Activated T-helper 1 cell treated with anti-CD3 and anti-CD28 coated beads, Interleukin-12 subunit alpha, Interleukin-12 subunit beta, Interleukin-2, Interleukin-4 antibody, amounts not matched to agents 30 ng/mL and 10 ng/mL and 1 ng/mL, durations not matched to agents 14 hours and 24 hours and 36 hours (primary cell): Measurements from ENCODE around the gene ALPG. TPM values are rescaled to one million over a fixed set of nuclear protein-coding genes. Genes with fewer than 3 reads are reported as not detected.
A peak's percentile ranks its signal among the peaks of the same experiment; 100 is the strongest.
"Not testable (repeated sequence)": the region's sequence is repeated elsewhere in the genome, so short reads cannot be mapped to it uniquely, and the experiment has no call there.

Source experiments
- DNase-seq: peaks from one replicate; pipeline ENCODE4 v3.0.0; 2021; ENCODE audit warnings: low spot score
- H3K27ac Mint-ChIP-seq: one replicate; pipeline ENCODE4 v1.8.0; 2021; ENCODE audit warnings: mild to moderate bottlenecking, mixed read lengths
- H3K27me3 Mint-ChIP-seq: one replicate; pipeline ENCODE4 v1.8.0; 2022; ENCODE audit warnings: mild to moderate bottlenecking, moderate library complexity, mixed read lengths; ENCODE audit not compliant: insufficient read depth
- H3K36me3 Mint-ChIP-seq: one replicate; pipeline ENCODE4 v1.8.0; 2021; ENCODE audit warnings: low read depth, mixed read lengths
- H3K4me1 Mint-ChIP-seq: one replicate; pipeline ENCODE4 v1.8.0; 2021; ENCODE audit warnings: low read depth, mixed read lengths
- H3K4me3 Mint-ChIP-seq: one replicate; pipeline ENCODE4 v1.8.0; 2021; ENCODE audit warnings: mild to moderate bottlenecking, moderate library complexity, mixed read lengths
- H3K9me3 Mint-ChIP-seq: one replicate; pipeline ENCODE4 v1.8.0; 2021; ENCODE audit warnings: mixed read lengths
- intact Hi-C: fragments of 100-400 bp; cut with micrococcal nuclease; formaldehyde crosslinking; loops from one replicate; pipeline ENCODE4 v1.15.1; 2024
- total RNA-seq: library from RNA; stranded (reverse); gene quantifications from 2 replicates; pipeline ENCODE4 v1.2.3, GENCODE V29; 2022

The ALPG gene
- not detected in 2 replicates for total RNA-seq

- DNase-seq, result no peak
- Mint-ChIP-seq H3K27ac (no peak within 1 kb of the TSS), H3K9me3 (no peaks in the 10 kb centered on the region), H3K27me3 (peaks cover 6% of the 10 kb centered on the region), H3K4me3 (no peak within 1 kb of the TSS), H3K4me1 (no peaks in the 10 kb centered on the region), H3K36me3 (no peaks in the 10 kb centered on the region)
- intact Hi-C loops, result no loop called here
Measured at GRCh38 chr2:232406556-232407310, at the start of gene ALPG. Gene ALPG (plus strand): TSS chr2:232406844. CDS start chr2:232406895, 51 bp downstream.

DNA sequence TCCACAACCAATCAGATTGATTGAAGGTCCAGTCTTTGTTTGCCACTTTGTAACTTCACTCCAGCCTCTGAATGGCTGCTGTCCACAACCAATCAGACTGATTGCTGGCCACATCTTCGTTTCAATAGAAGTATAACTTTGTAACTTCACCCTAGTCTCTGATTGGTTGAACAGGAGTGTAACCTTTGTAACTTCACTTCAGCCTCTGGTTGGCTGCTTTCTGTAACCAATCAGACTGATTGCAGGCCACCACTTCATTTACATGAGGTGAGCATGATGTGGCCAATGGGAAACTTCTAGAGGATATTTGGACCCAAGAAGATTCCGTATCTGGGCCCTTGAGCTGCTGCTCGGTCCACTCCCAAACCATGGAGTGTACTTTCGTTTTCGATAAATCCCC, 45.0 kb upstream of the ALPG start:
- no peak for DNase-seq
- Mint-ChIP-seq H3K27ac (no peak overlapping the region), H3K4me1 (peaks cover 19% of the 10 kb centered on the region), H3K36me3 (no peaks in the 10 kb centered on the region), H3K4me3 (no peak overlapping the region), H3K27me3 (peaks cover 2% of the 10 kb centered on the region), H3K9me3 (no peaks in the 10 kb centered on the region)
- intact Hi-C loops, result no loop called here

- DNase-seq, result no peak
- Mint-ChIP-seq H3K27ac (no peak overlapping the region), H3K27me3 (peaks cover 2% of the 10 kb centered on the region), H3K4me1 (peaks cover 19% of the 10 kb centered on the region), H3K4me3 (no peak overlapping the region), H3K9me3 (no peaks in the 10 kb centered on the region), H3K36me3 (no peaks in the 10 kb centered on the region)
- intact Hi-C loops, result no loop called here
Measured at GRCh38 chr2:232362174-232362900, 44.3 kb upstream of the ALPG start.

- H3K9me3 Mint-ChIP-seq, H3K27me3 Mint-ChIP-seq, intact Hi-C loops, DNase-seq, H3K36me3 Mint-ChIP-seq: not testable (repeated sequence)
- Mint-ChIP-seq H3K4me3 (peak overlapping the region; percentile 80), H3K27ac (peak overlapping the region; percentile 71), H3K4me1 (peaks cover 19% of the 10 kb centered on the region)
Measured at GRCh38 chr2:232363064-232363783, 43.4 kb upstream of the ALPG start.

- Mint-ChIP-seq H3K27ac (peak overlapping the region; percentile 71), H3K27me3 (peaks cover 2% of the 10 kb centered on the region), H3K9me3 (no peaks in the 10 kb centered on the region), H3K36me3 (no peaks in the 10 kb centered on the region), H3K4me3 (peak overlapping the region; percentile 80), H3K4me1 (peaks cover 19% of the 10 kb centered on the region)
- intact Hi-C loops, result loop anchor here (1.0 kb wide), 1 partner anchor 76 kb away; no protein-coding TSS in a partner anchor
- peak; percentile 28 for DNase-seq
Measured at GRCh38 chr2:232363784-232364615, 42.6 kb upstream of the ALPG start.

- DNase-seq, H3K27ac Mint-ChIP-seq, H3K9me3 Mint-ChIP-seq, H3K36me3 Mint-ChIP-seq, H3K27me3 Mint-ChIP-seq, H3K4me3 Mint-ChIP-seq: not testable (repeated sequence)
- H3K4me1 Mint-ChIP-seq, result peaks cover 19% of the 10 kb centered on the region
- intact Hi-C loops, result loop anchor here (1.0 kb wide), 1 partner anchor 75 kb away; no protein-coding TSS in a partner anchor
Measured at GRCh38 chr2:232364806-232365594, 41.6 kb upstream of the ALPG start.

GRCh38 chr2:232365621-232366321, 40.9 kb upstream of the ALPG start:
- Mint-ChIP-seq H3K9me3 (no peaks in the 10 kb centered on the region), H3K27me3 (no peaks in the 10 kb centered on the region), H3K4me3 (no peak overlapping the region), H3K36me3 (no peaks in the 10 kb centered on the region), H3K4me1 (peaks cover 19% of the 10 kb centered on the region), H3K27ac (no peak overlapping the region)
- intact Hi-C loops, result no loop called here
- DNase-seq, result no peak

GRCh38 chr2:232366461-232366860, 40.2 kb upstream of the ALPG start:
- intact Hi-C loops, H3K27ac Mint-ChIP-seq, H3K36me3 Mint-ChIP-seq, DNase-seq, H3K9me3 Mint-ChIP-seq, H3K4me3 Mint-ChIP-seq, H3K27me3 Mint-ChIP-seq: not testable (repeated sequence)
- H3K4me1 Mint-ChIP-seq, result peaks cover 19% of the 10 kb centered on the region

- Mint-ChIP-seq H3K4me3 (no peak overlapping the region), H3K9me3 (no peaks in the 10 kb centered on the region), H3K27me3 (no peaks in the 10 kb centered on the region), H3K27ac (no peak overlapping the region), H3K36me3 (no peaks in the 10 kb centered on the region), H3K4me1 (peaks cover 19% of the 10 kb centered on the region)
- no peak for DNase-seq
- intact Hi-C loops, result no loop called here
Measured at GRCh38 chr2:232367016-232367415, 39.6 kb upstream of the ALPG start.

- no peak for DNase-seq
- H3K36me3 Mint-ChIP-seq, result no peaks in the 10 kb centered on the region
- intact Hi-C loops, result no loop called here
- H3K4me3 Mint-ChIP-seq, result no peak overlapping the region
- no peaks in the 10 kb centered on the region for H3K27me3 Mint-ChIP-seq
- H3K4me1 Mint-ChIP-seq, result peaks cover 19% of the 10 kb centered on the region
- H3K27ac Mint-ChIP-seq, result no peak overlapping the region
- H3K9me3 Mint-ChIP-seq, result no peaks in the 10 kb centered on the region
Measured at GRCh38 chr2:232367591-232368233, 38.9 kb upstream of the ALPG start.

GRCh38 chr2:232368311-232368731, 38.3 kb upstream of the ALPG start:
- Mint-ChIP-seq H3K9me3 (no peaks in the 10 kb centered on the region), H3K4me1 (peaks cover 19% of the 10 kb centered on the region), H3K27ac (no peak overlapping the region), H3K4me3 (no peak overlapping the region), H3K27me3 (no peaks in the 10 kb centered on the region), H3K36me3 (no peaks in the 10 kb centered on the region)
- intact Hi-C loops, result no loop called here
- DNase-seq, result no peak
